Suppressor macrophage treated with lipopolysaccharide for 1 hour (primary cell): Measurements from ENCODE around the gene SERINC2.

Experiments
- DNase-seq, 3 donors: peaks; one replicate each; pipeline ENCODE4 v3.0.0-alpha.2; 2020 to 2022

The SERINC2 gene

GRCh38 chr1:31412732-31413404, at the start of gene SERINC2:
SERINC2 (plus strand) TSS chr1:31413213; CDS start chr1:31413266, 53 bp downstream.
- peak; percentile 20 to 73 (median 48) for DNase-seq

GRCh38 chr1:31364561-31365250, 48.3 kb upstream of the SERINC2 start:
- no peak for DNase-seq

- DNase-seq: no peak
Observed at GRCh38 chr1:31366796-31367195, 46.2 kb upstream of the SERINC2 start.

GRCh38 chr1:31368611-31369107, 44.4 kb upstream of the SERINC2 start:
- DNase-seq: no peak

- no peak for DNase-seq
Observed at GRCh38 chr1:31370021-31370420, 43.0 kb upstream of the SERINC2 start.

- no peak for DNase-seq
Observed at GRCh38 chr1:31370565-31370964, 42.4 kb upstream of the SERINC2 start.

GRCh38 chr1:31371121-31371959, 41.7 kb upstream of the SERINC2 start:
- DNase-seq: peak; percentile 84 to 86 (median 84)

- no peak for DNase-seq
Observed at GRCh38 chr1:31372051-31372450, 41.0 kb upstream of the SERINC2 start.

- no peak for DNase-seq
Observed at GRCh38 chr1:31372751-31373055, 40.3 kb upstream of the SERINC2 start.

- DNase-seq: peak; percentile 56 to 80 (median 61)
Observed at GRCh38 chr1:31373056-31373896, 39.7 kb upstream of the SERINC2 start, which contains the start of gene FABP3. FABP3 (minus strand) TSS chr1:31373076; CDS start chr1:31373014, 62 bp downstream.

- no peak for DNase-seq
Observed at GRCh38 chr1:31373897-31374486, 39.0 kb upstream of the SERINC2 start.

- DNase-seq: no peak
Observed at GRCh38 chr1:31374511-31375196, 38.4 kb upstream of the SERINC2 start.

- peak; percentile 31 to 45 (median 38) for DNase-seq
Observed at GRCh38 chr1:31376375-31377134, 36.5 kb upstream of the SERINC2 start.

- DNase-seq: no peak
Observed at GRCh38 chr1:31377364-31377863, 35.6 kb upstream of the SERINC2 start.

- no peak for DNase-seq
Observed at GRCh38 chr1:31378001-31378400, 35.0 kb upstream of the SERINC2 start.

GRCh38 chr1:31380181-31380580, 32.8 kb upstream of the SERINC2 start:
- no peak for DNase-seq

GRCh38 chr1:31381394-31382294, 31.4 kb upstream of the SERINC2 start:
- DNase-seq: no peak

- peak in 1 of 3 donors; percentile 17 for DNase-seq
Observed at GRCh38 chr1:31382379-31382989, 30.5 kb upstream of the SERINC2 start.

GRCh38 chr1:31383967-31384366, 29.0 kb upstream of the SERINC2 start:
- DNase-seq: peak; percentile 65 to 73 (median 68)
